ENCODE results near the gene CRLF1. TPM values are rescaled to one million over a fixed set of nuclear protein-coding genes. Genes with fewer than 3 reads are reported as not detected.

Gene CRLF1
- total RNA-seq, 2 donors from 2014 or later = not detected

DNA sequence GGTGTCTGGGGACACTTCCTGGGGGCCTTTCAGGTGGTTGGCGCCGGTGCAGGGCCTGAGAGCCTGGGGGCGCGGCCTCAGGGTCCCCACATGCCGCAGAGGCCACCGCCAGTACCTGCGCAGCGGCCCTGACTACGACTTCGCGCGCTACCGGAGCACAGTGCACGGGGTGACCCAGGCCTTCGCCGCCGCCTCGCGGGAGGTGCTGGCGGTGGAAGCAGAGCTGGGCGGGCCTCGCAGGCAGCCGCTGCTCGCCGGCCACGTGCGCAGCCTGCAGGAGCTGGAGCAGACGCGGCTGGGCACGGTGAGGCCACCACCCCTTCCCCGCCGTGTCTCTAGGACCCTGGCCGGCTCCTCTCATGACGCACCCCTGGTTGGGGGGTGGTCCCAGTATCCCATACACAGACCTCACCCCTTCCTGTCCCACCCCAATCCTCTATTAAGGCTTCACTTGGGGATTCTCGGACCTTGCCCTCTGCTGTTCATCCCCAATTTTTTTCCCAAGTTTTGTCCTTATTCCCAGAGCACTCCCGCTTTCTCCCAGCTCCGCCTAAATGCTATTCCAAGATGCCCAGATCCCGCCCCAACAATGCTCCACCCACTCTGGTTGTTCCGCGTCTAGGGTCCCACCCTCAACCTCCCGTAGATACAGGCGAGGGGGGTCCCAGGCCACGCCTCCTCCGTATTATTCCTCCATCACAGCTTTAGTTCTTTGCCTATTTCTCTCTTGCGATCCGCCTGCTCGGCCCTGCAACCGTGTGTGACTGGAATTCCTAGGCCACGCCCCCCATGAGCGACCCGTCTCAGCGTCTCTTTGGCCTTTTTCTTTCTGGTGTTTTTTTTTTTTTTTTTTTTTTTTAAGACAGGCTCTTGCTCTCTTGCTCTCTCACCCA is 17.0 kb downstream of the CRLF1 start:
- Mint-ChIP-seq H3K27ac (peak overlapping the region; percentile 78 to 87), H3K36me3 (peaks cover 0 to 8% of the 10 kb centered on the region in 2 donors), H3K9me3 (no peaks in the 10 kb centered on the region)
- peak; percentile 74 to 79 for DNase-seq (ENCODE audit: low spot score in 2 of 2)
- peak; percentile 69 for ATAC-seq

- DNase-seq (ENCODE audit: low spot score in 2 of 2) = peak; percentile 85 to 87
- peaks cover 0 to 8% of the 10 kb centered on the region in 2 donors for H3K36me3 Mint-ChIP-seq
- peak; percentile 84 to 87 for ATAC-seq
- peak within 1 kb of the TSS; percentile 78 to 87 for H3K27ac Mint-ChIP-seq
- no peaks in the 10 kb centered on the region for H3K9me3 Mint-ChIP-seq
These were observed 17.8 kb downstream of the CRLF1 start, which contains the start of gene REX1BD for GRCh38 chr19:18588611-18589379. Gene REX1BD, plus strand, starts transcription at chr19:18588798. Its CDS starts 4 bp downstream, at chr19:18588802.

GRCh38 chr19:18587962-18588610 is 18.5 kb downstream of the CRLF1 start:
- peak overlapping the region; percentile 67 to 78 for H3K27ac Mint-ChIP-seq
- H3K9me3 Mint-ChIP-seq = no peaks in the 10 kb centered on the region
- peak in 1 of 2 donors; percentile 3 for ATAC-seq
- H3K36me3 Mint-ChIP-seq = peaks cover 0 to 8% of the 10 kb centered on the region in 2 donors
- DNase-seq (ENCODE audit: low spot score in 2 of 2) = no peak

DNA sequence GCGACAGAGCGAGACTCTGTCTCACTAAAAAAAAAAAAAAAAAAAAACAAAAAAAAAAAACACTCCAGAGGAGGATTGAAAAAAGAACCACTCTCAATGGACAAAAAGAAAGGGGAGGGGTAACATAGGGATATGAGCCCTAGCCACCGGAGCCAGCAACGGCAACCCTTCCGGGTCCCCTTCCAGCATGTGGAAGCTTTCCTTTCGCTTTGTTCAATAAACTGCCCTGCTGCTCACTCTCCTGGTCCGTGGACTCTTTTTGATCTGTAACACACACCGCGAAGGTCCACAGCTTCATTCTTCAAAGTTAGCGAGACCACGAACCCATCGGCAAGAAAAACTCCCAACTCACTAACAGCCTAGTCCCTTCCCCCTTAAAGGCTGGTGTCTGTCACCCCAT is 19.0 kb downstream of the CRLF1 start:
- DNase-seq (ENCODE audit: low spot score in 2 of 2) = no peak
- H3K36me3 Mint-ChIP-seq = peaks cover 0 to 8% of the 10 kb centered on the region in 2 donors
- H3K9me3 Mint-ChIP-seq = no peaks in the 10 kb centered on the region
- no peak for ATAC-seq
- H3K27ac Mint-ChIP-seq = peak overlapping the region; percentile 67 to 78

GRCh38 chr19:18586306-18586705 is 20.3 kb downstream of the CRLF1 start:
- Mint-ChIP-seq H3K27ac (peak overlapping the region in 1 of 2 donors; percentile 35), H3K9me3 (no peaks in the 10 kb centered on the region), H3K36me3 (peaks cover 0 to 8% of the 10 kb centered on the region in 2 donors)
- no peak for DNase-seq (ENCODE audit: low spot score in 2 of 2)
- ATAC-seq = no peak

- DNase-seq (ENCODE audit: low spot score in 2 of 2) (no peak), ATAC-seq (no peak)
- Mint-ChIP-seq H3K27ac (no peak overlapping the region), H3K9me3 (no peaks in the 10 kb centered on the region), H3K36me3 (peaks cover 0 to 5% of the 10 kb centered on the region in 2 donors)
These were observed 26.3 kb downstream of the CRLF1 start for GRCh38 chr19:18580311-18580710.

GRCh38 chr19:18577365-18577914 is 29.2 kb downstream of the CRLF1 start:
- peaks cover 12 to 30% of the 10 kb centered on the region in 2 donors for H3K36me3 Mint-ChIP-seq
- no peaks in the 10 kb centered on the region for H3K9me3 Mint-ChIP-seq
- H3K27ac Mint-ChIP-seq = no peak overlapping the region

GRCh38 chr19:18576383-18576782 is 30.2 kb downstream of the CRLF1 start:
- no peak overlapping the region for H3K27ac Mint-ChIP-seq
- no peaks in the 10 kb centered on the region for H3K9me3 Mint-ChIP-seq
- peaks cover 23 to 40% of the 10 kb centered on the region in 2 donors for H3K36me3 Mint-ChIP-seq
- DNase-seq (ENCODE audit: low spot score in 2 of 2) (no peak), ATAC-seq (no peak)

More at GRCh38 chr19:18577365-18577914, 29.2 kb downstream of the CRLF1 start:
- DNase-seq (ENCODE audit: low spot score in 2 of 2) = no peak
- ATAC-seq = no peak

GRCh38 chr19:18574691-18575291 is 31.8 kb downstream of the CRLF1 start:
- Mint-ChIP-seq H3K9me3 (no peaks in the 10 kb centered on the region), H3K27ac (peak overlapping the region in 1 of 2 donors; percentile 81), H3K36me3 (peaks cover 25 to 44% of the 10 kb centered on the region in 2 donors)
- DNase-seq (ENCODE audit: low spot score in 2 of 2) (no peak), ATAC-seq (no peak)

GRCh38 chr19:18571564-18572344 is 34.8 kb downstream of the CRLF1 start, which contains the start of gene UBA52:
Gene UBA52, plus strand, starts transcription at chr19:18571857. Its CDS starts 1,444 bp downstream, at chr19:18573301.
- H3K27ac Mint-ChIP-seq = peak within 1 kb of the TSS; percentile 98 to 99
- DNase-seq (ENCODE audit: low spot score in 2 of 2) = peak; percentile 99 to 100
- no peaks in the 10 kb centered on the region for H3K9me3 Mint-ChIP-seq
- H3K36me3 Mint-ChIP-seq = peaks cover 25 to 50% of the 10 kb centered on the region in 2 donors
- ATAC-seq = peak; percentile 96 to 98

- Mint-ChIP-seq H3K9me3 (no peaks in the 10 kb centered on the region), H3K36me3 (peaks cover 22 to 34% of the 10 kb centered on the region in 2 donors), H3K27ac (no peak overlapping the region)
- ATAC-seq (no peak), DNase-seq (ENCODE audit: low spot score in 2 of 2) (no peak)
These were observed 38.2 kb downstream of the CRLF1 start for GRCh38 chr19:18568367-18568766.

GRCh38 chr19:18566953-18567352 is 39.6 kb downstream of the CRLF1 start:
- Mint-ChIP-seq H3K27ac (no peak overlapping the region), H3K36me3 (peaks cover 8 to 25% of the 10 kb centered on the region in 2 donors), H3K9me3 (no peaks in the 10 kb centered on the region)
- DNase-seq (ENCODE audit: low spot score in 2 of 2) = no peak
- no peak for ATAC-seq

GRCh38 chr19:18562086-18562485 is 44.5 kb downstream of the CRLF1 start:
- Mint-ChIP-seq H3K36me3 (peaks cover 9 to 18% of the 10 kb centered on the region in 2 donors), H3K27ac (no peak overlapping the region)

DNA sequence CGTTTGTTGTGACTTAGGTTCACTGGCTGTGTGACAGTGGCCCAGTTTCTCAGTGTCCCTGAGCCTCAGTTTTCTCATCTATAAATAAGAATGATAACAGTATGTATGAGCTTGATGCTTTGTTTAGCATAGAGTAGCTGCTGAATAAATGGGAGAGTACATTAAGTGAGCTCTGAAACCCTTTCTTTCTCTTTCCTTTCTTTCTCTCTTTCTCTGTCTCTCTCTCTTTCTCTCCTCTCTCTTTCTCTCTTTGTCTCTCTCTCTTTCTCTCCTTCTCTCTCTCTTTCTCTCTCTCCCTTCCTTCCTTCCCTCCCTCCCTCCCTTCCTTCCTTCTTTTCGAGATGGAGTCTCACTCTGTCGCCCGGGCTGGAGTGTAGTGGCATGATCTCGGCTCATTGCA is 46.9 kb downstream of the CRLF1 start:
- Mint-ChIP-seq H3K27ac (peak overlapping the region; percentile 60 to 93), H3K9me3 (no peaks in the 10 kb centered on the region), H3K36me3 (peaks cover 9 to 18% of the 10 kb centered on the region in 2 donors)
- DNase-seq (ENCODE audit: low spot score in 2 of 2) (no peak), ATAC-seq (no peak)

More at GRCh38 chr19:18562086-18562485, 44.5 kb downstream of the CRLF1 start:
- H3K9me3 Mint-ChIP-seq = no peaks in the 10 kb centered on the region
- ATAC-seq (no peak), DNase-seq (ENCODE audit: low spot score in 2 of 2) (no peak)

DNA sequence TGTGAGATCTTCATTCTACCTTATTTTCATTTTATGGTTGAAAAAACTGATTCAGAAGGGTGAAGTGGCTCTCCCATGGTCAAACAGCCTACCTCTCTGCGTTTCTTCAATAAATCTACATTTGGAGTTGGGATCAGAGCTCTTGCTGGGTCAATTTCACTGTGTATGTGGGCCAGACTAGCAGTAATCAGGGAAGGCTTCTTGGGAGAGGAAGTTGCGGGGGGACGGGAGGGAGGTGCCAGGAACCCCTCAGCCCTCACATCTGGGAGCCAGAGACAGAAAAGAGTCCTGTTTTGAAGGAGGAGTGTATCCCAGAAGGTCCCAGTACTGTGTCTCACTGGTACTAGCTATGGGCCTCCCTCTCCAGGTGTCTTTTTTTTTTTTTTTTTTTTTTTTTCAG is 48.0 kb downstream of the CRLF1 start:
- Mint-ChIP-seq H3K36me3 (peaks cover 9 to 18% of the 10 kb centered on the region in 2 donors), H3K9me3 (no peaks in the 10 kb centered on the region), H3K27ac (peak overlapping the region; percentile 93 to 96)
- no peak for ATAC-seq
- no peak for DNase-seq (ENCODE audit: low spot score in 2 of 2)

All from activated naive CD4-positive, alpha-beta T cell treated with anti-CD3 and anti-CD28 coated beads, Interleukin-2, amount 50 U/mL, for 72 hours (primary cell).